ENCODE results near the gene DTNA. TPM values are rescaled to one million over a fixed set of nuclear protein-coding genes. Genes with fewer than 3 reads are reported as not detected.
"Not testable (repeated sequence)": the region's sequence is repeated elsewhere in the genome, so short reads cannot be mapped to it uniquely, and the experiment has no call there.

Gene DTNA
- total and polyA plus RNA-seq, 2 donors from 2014 or later = 6.2 to 22.3 TPM

DNA sequence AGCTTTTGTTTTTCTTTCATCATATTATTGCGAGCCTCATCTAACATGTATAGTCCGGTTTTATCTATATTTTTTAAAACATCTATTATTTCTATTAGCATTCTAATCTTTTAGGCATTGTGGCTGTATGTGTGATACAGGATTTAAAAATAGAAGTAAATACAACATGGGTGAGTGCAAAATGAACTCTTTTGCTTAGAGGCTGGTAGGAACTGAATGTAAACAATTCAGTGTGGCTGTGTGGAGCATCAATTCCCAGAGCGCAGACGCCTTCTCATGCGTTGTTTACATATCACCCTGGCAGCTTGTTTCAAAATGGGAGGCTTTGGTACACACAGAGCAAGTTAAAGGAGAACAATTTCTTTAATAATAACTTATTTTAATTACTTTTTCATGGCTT is 836 bp downstream of the DTNA start:
- Histone ChIP-seq H3K36me3 (ENCODE audit: control insufficient read depth in 2 of 3, insufficient read depth in 3 of 3, low read length in 3 of 3) (no peaks in the 10 kb centered on the region), H3K9ac (ENCODE audit: low read length in 3 of 3) (peak overlapping the region in 1 of 3 donors; percentile 17), H3K4me1 (ENCODE audit: control insufficient read depth in 2 of 3, insufficient read depth in 2 of 3, low read depth in 1 of 3, low read length in 3 of 3) (peaks cover 0 to 2% (median 0%) of the 10 kb centered on the region in 3 donors), H3K27ac (ENCODE audit: low read depth in 2 of 2, low read length in 2 of 2) (no peak overlapping the region), H3K9me3 (ENCODE audit: control insufficient read depth in 2 of 3, insufficient read depth in 1 of 3, low read length in 3 of 3) (no peaks in the 10 kb centered on the region), H3K4me3 (ENCODE audit: low read length in 3 of 3) (peak overlapping the region; percentile 23 to 63 (median 48)), H3K27me3 (ENCODE audit: control insufficient read depth, insufficient read depth, low read length) (no peaks in the 10 kb centered on the region)
- DNase-seq (peak in 4 of 5 donors; percentile 52 to 84 (median 72)), FAIRE-seq (no peak)
- TF ChIP-seq, protein P1, sequence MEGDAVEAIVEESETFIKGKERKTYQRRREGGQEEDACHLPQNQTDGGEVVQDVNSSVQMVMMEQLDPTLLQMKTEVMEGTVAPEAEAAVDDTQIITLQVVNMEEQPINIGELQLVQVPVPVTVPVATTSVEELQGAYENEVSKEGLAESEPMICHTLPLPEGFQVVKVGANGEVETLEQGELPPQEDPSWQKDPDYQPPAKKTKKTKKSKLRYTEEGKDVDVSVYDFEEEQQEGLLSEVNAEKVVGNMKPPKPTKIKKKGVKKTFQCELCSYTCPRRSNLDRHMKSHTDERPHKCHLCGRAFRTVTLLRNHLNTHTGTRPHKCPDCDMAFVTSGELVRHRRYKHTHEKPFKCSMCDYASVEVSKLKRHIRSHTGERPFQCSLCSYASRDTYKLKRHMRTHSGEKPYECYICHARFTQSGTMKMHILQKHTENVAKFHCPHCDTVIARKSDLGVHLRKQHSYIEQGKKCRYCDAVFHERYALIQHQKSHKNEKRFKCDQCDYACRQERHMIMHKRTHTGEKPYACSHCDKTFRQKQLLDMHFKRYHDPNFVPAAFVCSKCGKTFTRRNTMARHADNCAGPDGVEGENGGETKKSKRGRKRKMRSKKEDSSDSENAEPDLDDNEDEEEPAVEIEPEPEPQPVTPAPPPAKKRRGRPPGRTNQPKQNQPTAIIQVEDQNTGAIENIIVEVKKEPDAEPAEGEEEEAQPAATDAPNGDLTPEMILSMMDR (IDR thresholded peaks at IDR 0.05; ENCODE audit: borderline replicate concordance, extremely low read depth, insufficient read depth) = no peak
- intact Hi-C loops (cut with DNase I) = no loop called here

GRCh38 chr18:34716111-34716510 is 6.0 kb downstream of the DTNA start:
- intact Hi-C loops (cut with DNase I); H3K36me3 ChIP-seq (ENCODE audit: control insufficient read depth in 2 of 3, insufficient read depth in 3 of 3, low read length in 3 of 3); H3K4me3 ChIP-seq (ENCODE audit: low read length in 3 of 3); H3K9me3 ChIP-seq (ENCODE audit: control insufficient read depth in 2 of 3, insufficient read depth in 1 of 3, low read length in 3 of 3); FAIRE-seq; H3K27ac ChIP-seq (ENCODE audit: low read depth in 2 of 2, low read length in 2 of 2); DNase-seq; H3K9ac ChIP-seq (ENCODE audit: low read length in 3 of 3); H3K4me1 ChIP-seq (ENCODE audit: control insufficient read depth in 2 of 3, insufficient read depth in 2 of 3, low read depth in 1 of 3, low read length in 3 of 3); H3K27me3 ChIP-seq (ENCODE audit: control insufficient read depth, insufficient read depth, low read length): not testable (repeated sequence)

- H3K9ac ChIP-seq (ENCODE audit: low read length in 3 of 3) = no peak overlapping the region
- no peak overlapping the region for H3K27ac ChIP-seq (ENCODE audit: low read depth in 2 of 2, low read length in 2 of 2)
- no peaks in the 10 kb centered on the region for H3K27me3 ChIP-seq (ENCODE audit: control insufficient read depth, insufficient read depth, low read length)
- TF ChIP-seq, protein P1 (IDR thresholded peaks at IDR 0.05; ENCODE audit: borderline replicate concordance, extremely low read depth, insufficient read depth) = no peak
- intact Hi-C loops (cut with DNase I) = no loop called here
- no peak overlapping the region for H3K4me3 ChIP-seq (ENCODE audit: low read length in 3 of 3)
- H3K36me3 ChIP-seq (ENCODE audit: control insufficient read depth in 2 of 3, insufficient read depth in 3 of 3, low read length in 3 of 3) = no peaks in the 10 kb centered on the region
- FAIRE-seq = no peak
- no peaks in the 10 kb centered on the region for H3K9me3 ChIP-seq (ENCODE audit: control insufficient read depth in 2 of 3, insufficient read depth in 1 of 3, low read length in 3 of 3)
- no peak for DNase-seq
- H3K4me1 ChIP-seq (ENCODE audit: control insufficient read depth in 2 of 3, insufficient read depth in 2 of 3, low read depth in 1 of 3, low read length in 3 of 3) = no peaks in the 10 kb centered on the region
These were observed 8.5 kb downstream of the DTNA start for GRCh38 chr18:34718610-34719009.

GRCh38 chr18:34720220-34720619 is 10.1 kb downstream of the DTNA start:
- TF ChIP-seq, protein P1 (IDR thresholded peaks at IDR 0.05; ENCODE audit: borderline replicate concordance, extremely low read depth, insufficient read depth) = no peak
- no peak overlapping the region for H3K4me3 ChIP-seq (ENCODE audit: low read length in 3 of 3)
- no peaks in the 10 kb centered on the region for H3K27me3 ChIP-seq (ENCODE audit: control insufficient read depth, insufficient read depth, low read length)
- no peaks in the 10 kb centered on the region for H3K4me1 ChIP-seq (ENCODE audit: control insufficient read depth in 2 of 3, insufficient read depth in 2 of 3, low read depth in 1 of 3, low read length in 3 of 3)
- H3K9me3 ChIP-seq (ENCODE audit: control insufficient read depth in 2 of 3, insufficient read depth in 1 of 3, low read length in 3 of 3) = no peaks in the 10 kb centered on the region
- DNase-seq (no peak), FAIRE-seq (no peak)
- H3K9ac ChIP-seq (ENCODE audit: low read length in 3 of 3) = no peak overlapping the region
- no peaks in the 10 kb centered on the region for H3K36me3 ChIP-seq (ENCODE audit: control insufficient read depth in 2 of 3, insufficient read depth in 3 of 3, low read length in 3 of 3)
- H3K27ac ChIP-seq (ENCODE audit: low read depth in 2 of 2, low read length in 2 of 2) = no peak overlapping the region
- intact Hi-C loops (cut with DNase I) = no loop called here
